ENCODE data around the gene HNRNPUL2. TPM values are rescaled to one million over a fixed set of nuclear protein-coding genes. Genes with fewer than 3 reads are reported as not detected.

The HNRNPUL2 gene
- total RNA-seq, 4 donors from 2014 or later = 24.2 to 43.7 (median 31.0) TPM

- Histone ChIP-seq H3K9me3 (no peaks in the 10 kb centered on the region), H3K27me3 (peaks cover 18% of the 10 kb centered on the region), H3K4me3 (peak within 1 kb of the TSS; percentile 22 to 47), H3K27ac (peak within 1 kb of the TSS; percentile 8 to 88 (median 74)), H3K36me3 (peaks cover 0 to 41% of the 10 kb centered on the region in 2 donors), H3K4me1 (peaks cover 0 to 36% (median 9%) of the 10 kb centered on the region in 3 donors)
- TF ChIP-seq POLR2AphosphoS5 (IDR thresholded peaks at IDR 0.05) (peak; percentile 77), POLR2A (IDR thresholded peaks at IDR 0.05) (peak in 1 of 2 donors; percentile 38), EP300 (IDR thresholded peaks at IDR 0.05) (no peak)
- ATAC-seq = peak; percentile 95
- 27 to 46% methylated on average over 6 to 9 of the region's 11 CpGs for WGBS, 2 donors (ENCODE audit: low coverage in 1 of 2)
These were observed 37.7 kb downstream of the HNRNPUL2 start, which contains the start of gene LRRN4CL for GRCh38 chr11:62689421-62690183. LRRN4CL (minus strand) TSS chr11:62689530; CDS start chr11:62688508, 1,022 bp downstream.

GRCh38 chr11:62688491-62688890 is 38.8 kb downstream of the HNRNPUL2 start:
- no peak for ATAC-seq
- Histone ChIP-seq H3K27ac (peak overlapping the region in 3 of 4 donors; percentile 61 to 77 (median 71)), H3K9me3 (no peaks in the 10 kb centered on the region), H3K36me3 (peaks cover 0 to 38% of the 10 kb centered on the region in 2 donors), H3K4me3 (peak overlapping the region; percentile 22 to 47), H3K27me3 (peaks cover 18% of the 10 kb centered on the region), H3K4me1 (peaks cover 0 to 31% (median 9%) of the 10 kb centered on the region in 3 donors)
- TF ChIP-seq EP300 (IDR thresholded peaks at IDR 0.05) (no peak), POLR2A (IDR thresholded peaks at IDR 0.05) (no peak), CTCF (IDR thresholded peaks at IDR 0.05) (no peak), POLR2AphosphoS5 (IDR thresholded peaks at IDR 0.05) (no peak)
- 17 to 33% methylated on average over 1 of the region's 1 CpG for WGBS, 2 donors (ENCODE audit: low coverage in 1 of 2)

DNA sequence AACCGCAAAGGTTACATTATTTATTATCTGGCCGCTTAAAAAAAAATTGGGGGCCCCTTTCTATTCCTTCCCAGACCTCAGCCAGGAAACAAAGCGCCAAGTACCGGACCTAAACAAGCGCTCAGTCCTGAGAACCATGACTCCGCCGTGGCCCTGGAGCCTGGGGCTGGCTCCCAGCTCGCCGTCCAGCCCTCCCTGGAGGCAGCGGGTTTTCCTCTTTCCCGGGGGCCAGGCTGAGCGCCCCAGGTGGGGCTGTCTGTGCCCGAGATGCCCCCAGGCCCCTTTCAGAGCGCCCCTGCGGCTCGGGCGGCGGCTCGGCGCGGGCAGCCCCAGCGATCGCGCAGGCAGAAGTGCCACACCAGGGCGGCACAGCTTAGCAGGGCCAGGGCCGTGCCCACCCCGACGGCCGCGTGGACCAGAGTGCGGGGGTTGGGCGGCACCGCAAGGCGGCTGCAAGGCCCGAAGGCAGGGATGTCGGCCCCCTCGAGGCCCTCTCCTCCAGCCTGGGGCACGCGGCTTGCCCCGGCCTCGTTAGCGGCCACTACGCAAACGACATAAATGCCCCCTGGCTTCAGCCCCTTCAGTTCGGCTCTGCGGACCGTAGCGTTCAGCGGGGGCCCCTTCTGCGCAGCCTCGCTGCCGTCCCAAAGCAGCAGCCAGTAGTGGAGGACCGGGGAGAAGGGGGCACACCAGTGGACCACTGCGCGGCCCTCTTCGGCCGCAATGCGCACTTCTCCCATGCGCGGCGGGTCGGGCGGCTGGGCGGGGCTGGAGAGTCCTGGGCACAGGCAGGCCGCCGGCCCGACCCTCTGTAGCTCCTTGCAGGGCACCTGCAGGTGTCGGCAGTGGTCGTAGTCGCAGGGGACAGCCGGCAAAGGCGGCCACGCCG is 39.5 kb downstream of the HNRNPUL2 start:
- peaks cover 0 to 31% of the 10 kb centered on the region in 2 donors for H3K36me3 ChIP-seq
- 12 to 64% methylated on average over 3 to 12 of the region's 74 CpGs for WGBS, 2 donors (ENCODE audit: low coverage in 1 of 2)
- peak overlapping the region in 3 of 4 donors; percentile 61 to 77 (median 71) for H3K27ac ChIP-seq
- peaks cover 18% of the 10 kb centered on the region for H3K27me3 ChIP-seq
- H3K9me3 ChIP-seq = no peaks in the 10 kb centered on the region
- H3K4me3 ChIP-seq = peak overlapping the region; percentile 2 to 47
- peaks cover 0 to 31% (median 9%) of the 10 kb centered on the region in 3 donors for H3K4me1 ChIP-seq
- TF ChIP-seq CTCF (IDR thresholded peaks at IDR 0.05) = no peak
- ATAC-seq = no peak

DNA sequence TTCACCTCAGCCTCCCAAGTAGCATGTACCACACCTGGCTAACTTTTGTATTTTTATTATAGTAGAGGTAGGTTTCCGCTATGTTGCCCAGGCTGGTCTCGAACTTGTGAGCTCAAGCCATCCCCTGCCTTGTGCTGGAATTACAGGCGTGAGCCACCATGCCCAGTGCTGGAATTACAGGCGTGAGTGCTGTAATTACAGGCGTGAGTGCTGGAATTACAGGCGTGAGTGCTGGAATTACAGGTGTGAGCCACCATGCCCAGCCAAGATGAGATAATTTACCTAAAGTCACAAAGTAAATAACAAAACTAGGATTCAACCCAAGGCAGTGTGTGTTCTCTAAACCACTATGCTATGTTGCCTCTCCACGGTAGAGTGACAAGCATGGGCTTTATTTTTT is 44.7 kb downstream of the HNRNPUL2 start:
- no peak for ATAC-seq
- H3K27ac ChIP-seq = no peak overlapping the region
- 91 to 100% methylated on average over 1 to 6 of the region's 7 CpGs for WGBS, 2 donors (ENCODE audit: low coverage in 1 of 2)
- TF ChIP-seq EP300 (IDR thresholded peaks at IDR 0.05) (no peak), CTCF (IDR thresholded peaks at IDR 0.05) (no peak), POLR2AphosphoS5 (IDR thresholded peaks at IDR 0.05) (no peak), POLR2A (IDR thresholded peaks at IDR 0.05) (no peak)
- H3K36me3 ChIP-seq = peaks cover 0 to 7% of the 10 kb centered on the region in 2 donors
- peaks cover 0 to 36% (median 15%) of the 10 kb centered on the region in 3 donors for H3K4me1 ChIP-seq
- H3K4me3 ChIP-seq = no peak overlapping the region
- H3K27me3 ChIP-seq = peaks cover 8% of the 10 kb centered on the region
- H3K9me3 ChIP-seq = no peaks in the 10 kb centered on the region

DNA sequence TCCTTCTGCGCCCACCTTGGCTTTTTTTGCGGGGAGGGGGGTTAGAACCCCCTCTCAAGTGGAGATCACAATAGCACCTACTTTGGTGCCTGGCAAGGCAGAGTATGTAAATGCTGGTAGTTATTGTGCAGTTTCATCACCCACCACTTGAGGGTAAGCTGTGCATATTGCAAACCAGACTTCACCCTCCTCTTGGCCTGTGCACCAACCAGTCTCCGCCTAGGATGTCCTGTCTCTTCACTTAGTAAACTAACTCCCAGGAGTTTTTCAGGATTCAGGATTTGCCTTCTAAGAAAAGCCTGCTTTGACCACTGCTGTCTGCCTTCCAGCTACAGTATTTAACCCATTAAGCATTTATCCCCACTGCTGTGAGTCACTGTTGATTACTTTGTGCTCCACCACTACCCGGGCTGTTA is 46.4 kb downstream of the HNRNPUL2 start:
- Histone ChIP-seq H3K9me3 (no peaks in the 10 kb centered on the region), H3K27me3 (no peaks in the 10 kb centered on the region), H3K4me1 (peaks cover 0 to 45% (median 15%) of the 10 kb centered on the region in 3 donors), H3K27ac (peak overlapping the region in 3 of 4 donors; percentile 64 to 93 (median 91)), H3K36me3 (peaks cover 0 to 23% of the 10 kb centered on the region in 2 donors), H3K4me3 (no peak overlapping the region)
- TF ChIP-seq EP300 (IDR thresholded peaks at IDR 0.05) = no peak
- TF ChIP-seq POLR2AphosphoS5 (IDR thresholded peaks at IDR 0.05) = no peak
- no peak for TF ChIP-seq POLR2A (IDR thresholded peaks at IDR 0.05)
- TF ChIP-seq CTCF (IDR thresholded peaks at IDR 0.05) = peak in 3 of 4 experiments; percentile 53 to 57 (median 55)
- WGBS, 2 donors (ENCODE audit: low coverage in 1 of 2) = 0 to 48% methylated on average over 1 to 4 of the region's 4 CpGs
- ATAC-seq = peak; percentile 55

All from gastroesophageal sphincter (tissue), 4 donors.